Inferior parietal cortex (tissue), 1 donor: ENCODE measurements around the gene DCST1.

Experiments
- DNase-seq: peaks from one replicate; pipeline ENCODE4 v3.0.0-alpha.2; 2016; ENCODE audit errors: extremely low spot score

The DCST1 gene

GRCh38 chr1:155034318-155035208 is 939 bp downstream of the DCST1 start:
- DNase-seq = no peak

- no peak for DNase-seq
Observed at GRCh38 chr1:155035936-155036335, 2.3 kb downstream of the DCST1 start.

- no peak for DNase-seq
Observed at GRCh38 chr1:155037043-155037442, 3.4 kb downstream of the DCST1 start.

DNA sequence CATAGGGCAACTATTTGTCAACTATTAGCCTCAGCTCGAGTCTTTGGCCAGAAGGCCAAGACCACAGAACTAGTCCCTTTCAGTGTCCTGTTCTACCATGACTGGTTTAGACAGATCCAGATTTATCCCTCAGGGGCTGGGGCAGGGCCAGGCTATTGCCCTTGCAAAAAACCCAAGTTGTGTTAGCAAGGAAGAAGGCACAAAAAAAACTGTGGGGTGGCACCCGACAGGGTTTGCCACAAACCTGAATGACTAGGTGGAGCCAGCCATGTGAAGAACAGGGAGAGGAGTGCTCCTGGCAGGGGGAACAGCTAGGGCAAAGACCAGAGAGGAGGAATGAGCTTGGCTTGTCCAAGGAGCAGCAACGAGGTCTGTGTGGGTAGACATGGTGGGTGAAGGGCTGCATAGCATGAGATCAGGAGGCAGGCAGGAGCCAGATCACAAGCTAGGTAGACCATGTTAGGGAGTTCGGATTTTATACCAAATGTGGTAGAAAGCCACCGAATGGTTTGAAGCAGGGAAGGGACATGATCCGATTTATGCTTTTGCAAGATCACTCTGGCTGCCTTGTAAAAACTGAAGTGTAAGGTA is 4.3 kb downstream of the DCST1 start:
- no peak for DNase-seq

GRCh38 chr1:155038602-155039307 is 5.1 kb downstream of the DCST1 start:
- no peak for DNase-seq

GRCh38 chr1:155039308-155039669 is 5.7 kb downstream of the DCST1 start:
- DNase-seq = no peak

DNA sequence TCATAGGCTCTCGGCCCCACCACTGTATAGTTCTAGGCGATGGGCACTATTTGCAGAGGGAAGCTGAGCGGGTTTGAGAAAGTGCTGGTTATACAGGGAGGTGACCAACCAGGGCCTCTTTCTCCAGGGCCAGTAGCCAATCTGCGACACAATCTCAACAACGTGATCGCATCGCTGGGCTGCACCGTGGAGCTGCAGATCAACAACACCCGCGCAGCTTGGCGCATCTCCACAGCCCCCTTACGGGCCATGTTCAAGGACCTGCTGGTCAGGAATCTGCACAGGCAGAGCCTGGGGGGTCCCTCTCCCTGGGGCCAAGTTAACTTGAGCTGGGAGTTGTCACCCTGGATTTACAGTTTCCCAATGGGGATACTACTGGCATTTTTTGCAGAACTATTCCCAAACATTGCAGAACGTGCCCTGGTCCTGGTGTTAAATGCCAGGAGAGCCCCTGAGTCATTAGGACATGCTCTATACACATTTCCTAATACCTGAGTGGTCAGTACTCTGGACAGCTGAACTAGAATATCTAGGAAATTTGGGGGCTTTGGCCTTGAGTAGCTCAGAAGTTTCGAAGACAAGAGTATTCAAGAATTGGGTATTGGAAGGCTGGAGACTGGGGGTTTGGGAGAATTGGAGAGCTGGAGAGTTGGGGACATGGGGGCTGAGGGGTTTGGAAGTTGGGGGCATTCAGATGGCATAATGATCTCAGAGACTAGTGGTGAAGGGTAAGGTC is 6.9 kb downstream of the DCST1 start:
- DNase-seq = no peak

DNA sequence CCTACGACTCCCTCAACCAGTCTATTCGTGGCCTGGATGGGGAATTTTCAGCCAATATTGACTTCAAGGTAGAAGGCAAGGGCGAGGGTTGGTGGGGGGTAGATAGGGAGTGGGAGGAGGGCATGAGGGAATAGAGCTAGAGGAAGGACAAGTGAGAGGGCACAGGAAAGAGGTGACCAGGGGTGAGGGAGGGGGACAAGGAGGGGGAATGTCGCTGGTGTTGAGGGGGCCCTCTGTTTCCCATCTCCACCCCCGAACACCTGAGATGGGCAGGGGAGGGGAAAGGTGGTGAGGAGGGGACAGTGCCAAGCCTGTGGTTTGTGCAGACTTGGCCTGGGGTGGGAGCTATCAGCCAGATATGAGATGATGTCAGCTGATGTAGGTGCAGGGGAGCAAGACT is 9.2 kb downstream of the DCST1 start:
- DNase-seq = no peak

DNA sequence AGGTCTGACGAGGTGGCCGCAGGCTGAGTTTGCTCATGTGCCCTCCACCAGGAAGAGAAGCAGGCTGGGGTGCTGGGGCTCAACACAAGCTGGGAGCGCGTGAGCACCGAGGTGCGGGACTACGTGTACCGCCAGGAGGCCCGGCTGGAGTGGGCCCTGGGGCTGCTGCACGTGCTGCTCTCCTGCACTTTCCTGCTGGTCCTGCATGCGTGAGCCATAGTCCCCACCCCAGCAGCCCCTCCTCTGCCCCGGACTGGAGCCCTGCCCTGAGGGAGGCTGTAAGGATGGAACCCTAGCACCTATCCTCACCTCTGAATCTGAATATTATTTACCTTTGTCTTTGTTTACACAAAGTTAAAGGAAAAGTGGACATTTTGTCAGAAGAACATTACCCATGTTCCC is 9.7 kb downstream of the DCST1 start:
- DNase-seq = no peak

GRCh38 chr1:155043793-155044192 is 10.2 kb downstream of the DCST1 start:
- DNase-seq = no peak

DNA sequence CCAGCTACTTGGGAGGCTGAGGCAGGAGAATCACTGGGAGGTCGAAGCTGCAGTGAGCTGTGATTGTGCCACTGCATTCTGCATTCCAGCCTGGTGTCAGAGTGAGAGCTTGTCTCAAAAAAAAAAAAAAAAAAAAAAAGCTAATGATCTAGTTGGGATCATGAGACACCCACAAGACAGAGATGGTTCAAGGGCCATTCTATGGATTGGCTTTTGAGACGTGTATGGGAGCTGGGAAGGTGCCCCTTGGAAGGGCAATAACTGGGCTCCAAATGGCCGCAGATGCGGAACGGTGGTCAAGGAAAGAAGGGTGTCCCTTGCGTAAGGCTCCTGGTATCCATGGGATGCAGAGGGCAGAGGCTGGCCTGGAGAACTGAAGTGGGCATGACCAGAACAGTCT is 10.7 kb downstream of the DCST1 start:
- DNase-seq = no peak

GRCh38 chr1:155044812-155045657 is 11.4 kb downstream of the DCST1 start:
- DNase-seq = peak; percentile 79

- DNase-seq = no peak
Observed at GRCh38 chr1:155048449-155049334, 15.1 kb downstream of the DCST1 start.

DNA sequence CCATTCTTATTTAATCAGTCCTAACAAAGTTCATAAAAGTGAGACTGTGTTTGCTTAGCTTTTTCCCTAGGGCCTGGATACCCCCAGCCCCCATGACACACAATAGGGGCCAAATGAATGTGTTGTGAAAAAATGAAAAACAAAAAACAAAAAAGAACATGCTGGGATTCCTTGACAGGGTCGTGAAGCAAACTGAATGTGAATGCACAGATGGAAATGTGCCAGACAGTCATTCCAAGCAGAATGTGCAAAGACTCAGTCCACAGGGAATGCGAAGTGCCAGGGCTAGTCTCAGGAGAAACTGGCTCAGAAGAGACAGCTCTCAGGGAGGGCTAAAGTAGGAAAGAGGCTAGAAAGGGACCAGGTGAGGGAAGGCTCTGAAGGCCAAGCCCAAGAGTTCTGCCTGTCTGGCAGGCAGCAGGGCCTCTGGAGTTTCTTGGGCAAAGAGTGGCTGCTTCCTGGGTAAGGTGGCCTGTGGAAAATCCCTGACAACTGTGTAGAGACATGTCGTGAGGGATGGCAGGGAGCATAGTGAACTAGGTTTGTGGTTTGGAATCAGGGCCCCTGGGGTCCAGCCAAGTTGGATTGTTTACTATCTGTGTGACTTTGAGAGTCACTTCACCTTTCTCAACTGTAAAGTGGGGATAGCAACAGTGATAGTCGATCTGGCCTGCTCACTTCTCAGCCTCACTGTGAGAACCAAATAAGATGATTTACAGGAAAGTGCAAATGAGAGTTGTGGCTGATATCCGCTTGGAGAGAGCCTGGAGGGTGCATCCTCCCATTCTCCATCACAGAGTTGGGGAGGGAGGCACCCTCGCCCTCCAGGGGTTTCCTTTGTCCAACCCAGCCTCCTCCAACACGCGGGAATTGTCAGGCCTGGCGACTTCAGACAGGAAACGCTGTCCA is 16.3 kb downstream of the DCST1 start:
- DNase-seq = no peak

- DNase-seq = peak; percentile 79
Observed at GRCh38 chr1:155050560-155051341, 17.1 kb downstream of the DCST1 start, which contains the start of gene ADAM15. Gene ADAM15, plus strand, starts transcription at chr1:155051316. Its CDS starts 71 bp downstream, at chr1:155051387.

DNA sequence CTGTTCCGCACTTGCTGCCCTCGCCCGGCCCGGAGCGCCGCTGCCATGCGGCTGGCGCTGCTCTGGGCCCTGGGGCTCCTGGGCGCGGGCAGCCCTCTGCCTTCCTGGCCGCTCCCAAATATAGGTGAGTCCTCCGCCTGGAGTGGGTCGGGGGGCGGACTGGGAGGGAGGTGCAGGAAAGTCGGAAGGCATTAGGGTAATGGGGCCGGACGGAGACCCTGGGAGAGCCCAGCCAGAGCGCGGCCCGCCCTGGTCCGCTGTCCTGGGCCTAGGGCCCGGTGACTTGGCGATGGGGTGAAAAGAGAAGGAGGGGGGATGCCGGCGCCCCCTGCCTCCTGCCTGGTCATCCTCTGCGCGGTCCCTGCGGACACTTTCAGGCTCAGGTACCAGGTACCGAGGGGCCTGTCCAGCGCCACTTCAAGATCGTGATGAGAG is 17.7 kb downstream of the DCST1 start:
- DNase-seq = no peak

- peak; percentile 27 for DNase-seq
Observed at GRCh38 chr1:155051777-155052398, 18.3 kb downstream of the DCST1 start.
